ENCODE data around the gene COLEC12. TPM values are rescaled to one million over a fixed set of nuclear protein-coding genes. Genes with fewer than 3 reads are reported as not detected.

COLEC12 gene
- total RNA-seq, 1 donor from 2014 or later: 7.3 TPM

- intact Hi-C loops (cut with micrococcal nuclease): no loop called here
Observed at GRCh38 chr18:478681-479080, 21.8 kb downstream of the COLEC12 start.

GRCh38 chr18:477565-477964, 22.9 kb downstream of the COLEC12 start:
- H3K27ac ChIP-seq (replicated peaks): no peak overlapping the region
- H3K27me3 ChIP-seq (ENCODE audit: low read depth): peaks cover 18% of the 10 kb centered on the region
- no peaks in the 10 kb centered on the region for H3K9me3 ChIP-seq (replicated peaks)
- H3K4me1 ChIP-seq: peaks cover 25% of the 10 kb centered on the region
- no peaks in the 10 kb centered on the region for H3K36me3 ChIP-seq
- TF ChIP-seq CTCF (IDR thresholded peaks at IDR 0.05; ENCODE audit: borderline replicate concordance): peak; percentile 24
- H3K4me3 ChIP-seq: no peak overlapping the region
- DNase-seq: no peak
- intact Hi-C loops (cut with micrococcal nuclease): no loop called here

More at GRCh38 chr18:478681-479080, 21.8 kb downstream of the COLEC12 start:
- Histone ChIP-seq H3K4me3 (no peak overlapping the region), H3K27me3 (ENCODE audit: low read depth) (peaks cover 16% of the 10 kb centered on the region), H3K9me3 (replicated peaks) (no peaks in the 10 kb centered on the region), H3K27ac (replicated peaks) (peak overlapping the region; percentile 41), H3K36me3 (no peaks in the 10 kb centered on the region), H3K4me1 (peaks cover 25% of the 10 kb centered on the region)
- no peak for DNase-seq
- no peak for TF ChIP-seq CTCF (IDR thresholded peaks at IDR 0.05; ENCODE audit: borderline replicate concordance)

- Histone ChIP-seq H3K4me1 (peaks cover 25% of the 10 kb centered on the region), H3K4me3 (no peak overlapping the region), H3K36me3 (no peaks in the 10 kb centered on the region), H3K9me3 (replicated peaks) (no peaks in the 10 kb centered on the region), H3K27ac (replicated peaks) (peak overlapping the region; percentile 58), H3K27me3 (ENCODE audit: low read depth) (peaks cover 26% of the 10 kb centered on the region)
- intact Hi-C loops (cut with micrococcal nuclease): no loop called here
- no peak for DNase-seq
- TF ChIP-seq CTCF (IDR thresholded peaks at IDR 0.05; ENCODE audit: borderline replicate concordance): no peak
Observed at GRCh38 chr18:476251-476664, 24.2 kb downstream of the COLEC12 start.

GRCh38 chr18:475202-476031, 25.1 kb downstream of the COLEC12 start:
- no peaks in the 10 kb centered on the region for H3K9me3 ChIP-seq (replicated peaks)
- H3K27ac ChIP-seq (replicated peaks): peak overlapping the region; percentile 58
- no peaks in the 10 kb centered on the region for H3K36me3 ChIP-seq
- no peak for TF ChIP-seq CTCF (IDR thresholded peaks at IDR 0.05; ENCODE audit: borderline replicate concordance)
- H3K27me3 ChIP-seq (ENCODE audit: low read depth): peaks cover 26% of the 10 kb centered on the region
- intact Hi-C loops (cut with micrococcal nuclease): no loop called here
- peaks cover 25% of the 10 kb centered on the region for H3K4me1 ChIP-seq
- no peak overlapping the region for H3K4me3 ChIP-seq
- DNase-seq: no peak

- peaks cover 19% of the 10 kb centered on the region for H3K4me1 ChIP-seq
- peaks cover 26% of the 10 kb centered on the region for H3K27me3 ChIP-seq (ENCODE audit: low read depth)
- H3K27ac ChIP-seq (replicated peaks): peak overlapping the region; percentile 58
- no peak for DNase-seq
- intact Hi-C loops (cut with micrococcal nuclease): no loop called here
- no peak for TF ChIP-seq CTCF (IDR thresholded peaks at IDR 0.05; ENCODE audit: borderline replicate concordance)
- no peaks in the 10 kb centered on the region for H3K36me3 ChIP-seq
- H3K9me3 ChIP-seq (replicated peaks): no peaks in the 10 kb centered on the region
- no peak overlapping the region for H3K4me3 ChIP-seq
Observed at GRCh38 chr18:474416-474815, 26.1 kb downstream of the COLEC12 start.
